Spleen (tissue), 7 donors: ENCODE measurements around the gene TRIM54.

Experiments used
- POLR2A ChIP-seq, 3 donors: fragments of 450-650 bp; IDR thresholded peaks; one replicate each; pipeline ENCODE4 v1.5.1; 2017; ENCODE audit warnings: antibody characterized with exemption in 3 of 3, mild to moderate bottlenecking in 1 of 3
- TF ChIP-seq, protein P1 (sequence below), 11 experiments: fragments of 200-600 bp in 7 of 11; fragments of 450-650 bp in 4 of 11; sonication (generic) in 4 of 11; IDR thresholded peaks in 8 of 11; conservative IDR thresholded peaks in 3 of 11; 1 replicate in 7 of 11; 2 replicates in 4 of 11; pipeline versions ENCODE4 v1.4.0 to v1.8.0; 2016 to 2021; ENCODE audit warnings: antibody characterized with exemption in 11 of 11, inconsistent platforms in 4 of 11, mild to moderate bottlenecking in 1 of 11
- donor health status: DM: no; HTN: no; CAD: no; lungs with moderate emphysema.
- donor health status: DM: no; HTN: no; CAD: no.
- donor health status: DM: no; HTN: no; CAD: no.

- TF ChIP-seq, protein P1, sequence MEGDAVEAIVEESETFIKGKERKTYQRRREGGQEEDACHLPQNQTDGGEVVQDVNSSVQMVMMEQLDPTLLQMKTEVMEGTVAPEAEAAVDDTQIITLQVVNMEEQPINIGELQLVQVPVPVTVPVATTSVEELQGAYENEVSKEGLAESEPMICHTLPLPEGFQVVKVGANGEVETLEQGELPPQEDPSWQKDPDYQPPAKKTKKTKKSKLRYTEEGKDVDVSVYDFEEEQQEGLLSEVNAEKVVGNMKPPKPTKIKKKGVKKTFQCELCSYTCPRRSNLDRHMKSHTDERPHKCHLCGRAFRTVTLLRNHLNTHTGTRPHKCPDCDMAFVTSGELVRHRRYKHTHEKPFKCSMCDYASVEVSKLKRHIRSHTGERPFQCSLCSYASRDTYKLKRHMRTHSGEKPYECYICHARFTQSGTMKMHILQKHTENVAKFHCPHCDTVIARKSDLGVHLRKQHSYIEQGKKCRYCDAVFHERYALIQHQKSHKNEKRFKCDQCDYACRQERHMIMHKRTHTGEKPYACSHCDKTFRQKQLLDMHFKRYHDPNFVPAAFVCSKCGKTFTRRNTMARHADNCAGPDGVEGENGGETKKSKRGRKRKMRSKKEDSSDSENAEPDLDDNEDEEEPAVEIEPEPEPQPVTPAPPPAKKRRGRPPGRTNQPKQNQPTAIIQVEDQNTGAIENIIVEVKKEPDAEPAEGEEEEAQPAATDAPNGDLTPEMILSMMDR (IDR thresholded peaks at IDR 0.05 in 8 of 11, conservative IDR thresholded peaks at IDR 0.05 in 3 of 11): no peak
- no peak for TF ChIP-seq POLR2A (IDR thresholded peaks at IDR 0.05)
Observed at GRCh38 chr2:27291865-27292264, 9.6 kb downstream of the TRIM54 start.
